Daoy (cell line): Measurements from ENCODE around the gene GMPPB. TPM values are rescaled to one million over a fixed set of nuclear protein-coding genes. Genes with fewer than 3 reads are reported as not detected.
"Not testable (repeated sequence)": the region's sequence is repeated elsewhere in the genome, so short reads cannot be mapped to it uniquely, and the experiment has no call there.

ENCODE experiments used
- DNase-seq: peaks from one replicate; pipeline ENCODE4 v3.0.0-alpha.2; 2015; ENCODE audit warnings: low read depth
- total RNA-seq: library from RNA; depleted of rRNA; stranded (reverse); fragments of >200 nt; shearing (Covaris generic); gene quantifications from 2 replicates; pipeline ENCODE4 v1.2.3, GENCODE V29; 2014

GMPPB gene
- total RNA-seq, 1 experiment from 2014 or later, result 42.0 TPM

- no peak for DNase-seq
These were observed 10.2 kb downstream of the GMPPB start for GRCh38 chr3:49713336-49714105.

DNA sequence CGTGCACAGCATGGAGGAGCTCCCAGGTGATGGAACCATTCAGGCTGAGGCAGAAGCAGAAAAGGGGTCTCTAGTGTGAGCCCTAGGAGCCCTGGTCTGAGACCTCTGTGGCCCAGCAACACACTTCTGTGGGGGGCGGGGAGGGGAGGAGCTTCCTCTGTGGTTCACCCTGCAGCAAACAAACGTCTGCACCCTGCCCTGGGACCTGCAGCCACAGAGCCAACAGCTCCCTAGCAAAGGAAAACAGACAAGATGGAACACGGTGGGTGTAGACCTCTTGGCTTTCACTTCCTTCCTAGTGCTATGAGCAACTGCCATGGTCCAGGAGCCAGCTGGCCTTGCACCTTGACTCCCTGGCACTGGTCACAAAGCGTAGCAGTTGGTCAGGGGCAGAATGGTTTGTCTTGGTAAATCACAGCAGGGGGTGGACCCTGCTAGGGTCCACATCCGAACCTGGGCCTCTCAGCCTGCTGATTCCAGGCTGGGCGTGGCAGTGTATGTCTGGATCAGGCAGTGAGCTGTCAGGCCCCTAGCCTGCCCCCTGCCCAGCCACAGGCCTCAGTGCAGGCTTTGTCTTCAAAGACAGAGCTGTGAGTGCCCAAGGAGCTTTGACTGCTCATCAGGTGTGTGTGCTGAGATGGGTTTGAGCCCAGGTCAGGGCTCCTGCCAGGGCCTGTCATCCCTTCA is 11.0 kb downstream of the GMPPB start:
- no peak for DNase-seq

DNA sequence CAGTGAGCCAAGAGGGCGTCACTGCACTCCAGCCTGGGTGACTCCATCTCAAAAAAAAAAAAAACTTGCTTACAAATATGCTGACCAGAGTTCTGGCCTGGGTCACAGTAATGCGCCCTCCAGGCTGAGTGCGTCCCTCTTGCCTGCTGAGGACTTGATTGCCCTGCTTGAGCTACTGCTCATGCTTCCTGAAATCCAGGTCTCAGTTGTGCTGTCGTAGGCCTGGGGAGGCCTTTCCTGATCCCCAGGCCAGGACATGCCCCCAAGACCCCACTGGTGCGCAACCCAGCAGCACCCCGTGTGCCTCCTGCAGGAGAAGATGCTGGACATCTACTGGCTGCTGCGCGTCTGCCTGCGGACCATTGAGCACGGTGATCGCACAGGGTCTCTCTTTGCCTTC is 11.6 kb downstream of the GMPPB start:
- no peak for DNase-seq

DNA sequence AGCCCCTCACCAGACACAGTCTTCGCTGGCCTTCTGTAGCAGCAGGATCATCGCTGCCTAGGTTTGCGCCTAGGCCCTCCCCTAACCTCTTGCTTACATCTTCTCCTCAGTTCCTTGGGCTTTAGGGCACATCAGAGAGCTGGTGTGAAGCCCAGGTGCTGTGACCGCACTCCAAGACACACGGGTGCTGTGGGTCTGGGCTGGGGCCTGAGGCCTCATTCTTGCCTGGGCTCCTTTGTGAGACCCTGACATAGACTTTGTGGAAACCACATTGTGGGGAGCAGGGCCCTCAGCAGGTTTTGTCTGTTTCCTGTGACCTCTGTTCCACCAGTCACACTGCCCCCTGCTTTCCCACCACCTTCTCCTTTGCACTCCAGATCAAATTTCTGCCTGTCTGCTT is 12.3 kb downstream of the GMPPB start:
- DNase-seq, result no peak

DNA sequence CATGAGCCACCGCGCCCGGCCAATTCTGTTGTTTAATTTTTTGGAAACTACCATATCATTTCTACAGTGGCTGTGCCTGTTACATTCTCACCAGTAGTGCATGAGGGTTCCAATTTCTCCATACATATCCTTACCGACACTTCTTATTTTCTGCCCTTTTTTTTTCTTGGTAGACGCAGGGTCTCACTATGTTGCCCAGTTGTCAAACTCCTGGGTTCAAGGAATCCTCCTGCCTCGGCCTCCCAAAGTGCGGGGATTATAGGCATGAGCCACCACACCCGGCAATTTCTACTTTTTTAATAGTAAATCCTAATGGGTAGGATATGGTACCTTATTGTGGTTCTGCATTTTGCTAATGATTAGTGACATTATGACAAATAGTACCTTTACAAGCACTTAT is 13.9 kb downstream of the GMPPB start:
- DNase-seq, result no peak

GRCh38 chr3:49707113-49707480 is 16.7 kb downstream of the GMPPB start:
- no peak for DNase-seq

DNA sequence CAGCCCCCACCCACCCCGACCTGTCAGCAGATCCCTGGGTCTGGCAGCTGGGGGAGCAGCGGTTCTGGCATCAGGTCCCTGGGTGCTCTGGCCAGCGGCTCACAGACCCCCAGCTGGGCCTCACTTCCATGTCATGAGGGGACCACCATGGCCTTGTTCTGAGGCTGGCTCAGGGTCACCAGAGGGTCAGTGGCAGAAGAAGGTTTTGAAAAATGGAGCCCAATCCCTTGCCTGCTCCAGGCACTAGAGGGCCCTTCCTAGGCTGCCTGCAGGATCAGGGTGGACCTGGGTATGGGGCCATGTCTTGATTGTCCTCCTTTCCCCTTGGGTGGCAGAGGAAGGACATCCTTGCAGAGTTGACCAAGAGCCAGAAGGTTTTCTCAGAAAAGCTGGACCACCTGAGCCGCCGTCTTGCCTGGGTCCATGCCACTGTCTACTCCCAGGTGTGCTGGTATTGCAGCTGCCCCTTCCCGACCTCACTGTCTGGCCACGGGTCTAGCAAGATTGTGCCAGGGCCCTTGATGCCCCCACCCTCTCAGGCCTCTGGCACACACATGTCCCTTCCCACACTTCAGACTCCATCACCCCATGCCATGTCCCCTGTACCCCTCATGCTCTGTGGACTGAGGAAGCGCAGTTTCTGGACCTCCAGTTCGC is 17.2 kb downstream of the GMPPB start:
- no peak for DNase-seq

DNA sequence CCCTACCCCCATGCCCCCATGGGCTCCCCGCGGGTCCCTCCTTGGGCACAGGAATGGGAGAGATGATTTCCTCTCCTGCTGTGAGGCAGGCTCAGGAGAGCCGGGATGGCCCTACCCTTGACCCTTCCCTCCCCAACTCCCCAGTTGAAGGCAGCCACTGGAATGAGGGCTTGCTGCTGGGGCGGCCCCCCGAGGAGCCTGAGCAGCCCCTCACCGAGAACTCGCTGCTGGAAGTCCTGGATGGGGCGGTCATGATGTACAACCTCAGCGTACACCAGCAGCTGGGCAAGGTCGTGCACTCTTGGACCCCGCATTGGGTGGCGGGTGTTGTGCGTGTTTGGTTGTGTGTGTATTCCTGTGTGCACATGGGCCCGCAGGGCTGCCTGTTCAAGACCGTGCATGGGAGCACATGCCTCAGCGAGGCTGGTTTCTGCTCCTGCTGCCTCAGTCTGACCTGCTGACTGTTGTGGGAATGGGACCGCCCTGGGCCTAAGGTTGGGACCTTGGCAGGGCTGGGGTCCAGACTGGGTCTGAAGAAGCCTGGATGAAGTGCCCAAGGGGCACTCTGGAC is 18.3 kb downstream of the GMPPB start:
- DNase-seq, result no peak

DNA sequence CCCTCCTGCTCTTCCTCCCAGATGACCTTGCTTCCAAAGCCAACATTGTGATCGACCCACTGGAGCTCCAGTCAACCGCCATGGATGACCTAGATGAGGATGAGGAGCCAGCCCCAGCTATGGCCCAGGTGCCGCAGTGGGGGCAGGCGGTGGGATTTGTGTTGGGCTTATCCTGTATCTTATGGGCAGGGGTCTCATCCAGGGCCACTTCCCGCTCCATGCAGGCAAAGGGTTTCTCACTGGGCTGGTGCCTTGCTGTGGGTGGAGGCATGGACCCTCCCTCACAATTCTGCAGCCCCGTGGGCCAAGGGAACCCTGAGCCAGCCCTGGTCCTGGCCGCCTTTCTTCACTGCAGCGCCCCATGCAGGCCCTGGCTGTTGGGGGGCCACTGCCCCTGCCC is 19.1 kb downstream of the GMPPB start:
- no peak for DNase-seq

DNA sequence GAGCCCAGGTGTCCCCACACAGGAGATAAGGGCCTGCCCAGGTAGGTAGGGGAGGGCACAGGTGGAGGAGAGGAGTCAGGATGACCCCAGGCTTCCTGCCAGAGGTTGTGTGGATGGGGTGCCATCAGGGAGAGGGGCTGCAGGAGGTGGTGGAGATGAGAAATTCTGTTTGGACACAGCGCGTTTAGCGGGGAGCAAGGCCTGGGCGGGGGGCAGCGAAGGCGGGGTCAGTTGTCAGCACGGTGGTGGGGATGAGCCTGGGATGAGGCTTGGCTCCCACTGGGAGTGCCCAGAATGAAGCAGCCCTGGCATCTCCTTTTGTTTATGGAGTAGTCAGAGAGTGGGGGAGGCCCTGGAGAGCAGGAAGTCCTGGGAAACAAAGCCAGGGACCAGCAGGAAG is 19.8 kb downstream of the GMPPB start:
- DNase-seq, result no peak

- DNase-seq, result peak; percentile 58
These were observed 20.3 kb downstream of the GMPPB start for GRCh38 chr3:49703443-49703927.

- no peak for DNase-seq
These were observed 21.1 kb downstream of the GMPPB start for GRCh38 chr3:49702672-49703071.

- DNase-seq, result no peak
These were observed 22.2 kb downstream of the GMPPB start for GRCh38 chr3:49701388-49702077.

DNA sequence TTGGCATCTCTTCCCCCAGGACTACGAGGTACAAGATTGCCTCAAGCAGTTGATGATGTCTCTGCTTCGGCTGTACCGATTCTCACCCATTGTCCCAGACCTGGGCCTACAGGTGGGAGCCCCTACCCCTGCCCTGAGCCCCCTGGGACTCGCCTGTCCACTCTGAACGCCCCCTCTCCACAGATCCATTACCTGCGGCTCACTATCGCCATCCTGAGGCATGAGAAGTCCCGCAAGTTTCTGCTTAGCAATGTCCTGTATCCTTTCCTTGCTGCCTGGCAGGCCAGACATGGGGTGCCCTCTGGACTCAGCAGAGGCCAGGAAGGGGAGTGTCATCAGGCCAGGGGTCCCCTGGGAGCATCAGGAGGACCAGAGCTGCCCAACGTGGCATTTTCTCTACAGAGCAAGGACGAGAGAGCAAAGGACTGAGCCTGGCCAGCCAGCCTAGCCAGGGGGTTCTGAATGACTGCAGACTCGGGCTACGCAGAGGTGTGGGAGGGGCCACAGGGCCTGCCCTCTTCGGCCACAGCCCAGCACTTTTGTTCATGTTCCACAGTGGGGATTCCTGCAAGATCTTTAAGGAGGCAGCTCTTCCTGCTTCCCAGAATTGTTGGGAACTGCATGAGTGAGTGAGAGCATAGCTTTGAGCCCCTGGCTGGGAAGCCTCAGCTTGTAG is 23.2 kb downstream of the GMPPB start:
- DNase-seq, result no peak

DNA sequence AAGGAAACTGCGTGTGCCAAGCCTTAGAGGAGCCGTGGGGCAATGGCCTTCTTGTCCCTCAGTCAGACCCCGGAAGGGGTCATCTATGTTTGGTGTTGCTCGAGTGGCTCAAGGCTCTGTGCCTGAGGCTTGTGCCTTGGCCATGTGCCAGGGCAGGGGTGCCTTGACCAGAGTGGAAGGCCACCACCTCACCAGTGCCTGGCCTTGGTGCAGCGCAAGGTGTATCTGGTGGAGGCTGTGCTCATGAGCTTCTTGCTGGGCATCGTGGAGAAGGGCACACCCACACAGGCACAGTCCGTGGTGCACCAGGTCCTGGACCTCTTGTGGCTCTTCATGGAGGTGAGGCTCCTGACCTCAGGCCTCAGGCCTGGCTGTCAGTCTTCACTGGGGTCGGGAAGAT is 23.7 kb downstream of the GMPPB start:
- no peak for DNase-seq

DNA sequence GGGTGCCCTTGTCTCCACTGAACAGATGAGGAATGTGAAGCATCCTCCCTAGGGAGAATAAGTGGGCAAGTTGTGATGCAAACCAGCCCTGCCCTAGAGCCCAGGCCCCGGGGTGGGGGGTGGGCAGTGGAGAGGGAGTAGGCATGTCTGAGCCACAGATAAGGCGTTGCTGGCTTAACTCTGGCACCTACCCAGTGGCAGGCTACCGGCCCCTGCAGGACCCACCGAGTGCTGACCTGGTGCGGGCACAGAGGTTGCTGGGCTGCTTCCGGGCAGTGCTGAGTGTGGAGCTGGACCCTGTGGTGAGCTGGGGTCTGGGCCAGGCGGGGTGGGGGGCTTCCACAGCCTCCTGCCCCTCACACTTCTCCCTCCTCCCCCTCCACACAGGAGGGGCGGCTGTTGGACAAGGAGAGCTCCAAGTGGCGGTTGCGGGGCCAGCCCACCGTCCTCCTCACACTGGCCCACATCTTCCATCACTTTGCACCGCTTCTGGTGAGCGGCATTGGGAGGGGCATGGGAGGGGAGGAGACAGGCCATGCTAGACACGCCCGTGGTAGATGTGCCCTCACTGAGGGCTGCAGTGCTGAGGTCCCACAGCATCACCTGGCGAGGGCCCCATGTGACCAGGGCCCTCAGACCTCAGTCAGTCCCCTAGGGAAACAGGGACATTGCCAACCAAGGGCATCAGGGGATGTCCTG is 24.3 kb downstream of the GMPPB start:
- no peak for DNase-seq

DNA sequence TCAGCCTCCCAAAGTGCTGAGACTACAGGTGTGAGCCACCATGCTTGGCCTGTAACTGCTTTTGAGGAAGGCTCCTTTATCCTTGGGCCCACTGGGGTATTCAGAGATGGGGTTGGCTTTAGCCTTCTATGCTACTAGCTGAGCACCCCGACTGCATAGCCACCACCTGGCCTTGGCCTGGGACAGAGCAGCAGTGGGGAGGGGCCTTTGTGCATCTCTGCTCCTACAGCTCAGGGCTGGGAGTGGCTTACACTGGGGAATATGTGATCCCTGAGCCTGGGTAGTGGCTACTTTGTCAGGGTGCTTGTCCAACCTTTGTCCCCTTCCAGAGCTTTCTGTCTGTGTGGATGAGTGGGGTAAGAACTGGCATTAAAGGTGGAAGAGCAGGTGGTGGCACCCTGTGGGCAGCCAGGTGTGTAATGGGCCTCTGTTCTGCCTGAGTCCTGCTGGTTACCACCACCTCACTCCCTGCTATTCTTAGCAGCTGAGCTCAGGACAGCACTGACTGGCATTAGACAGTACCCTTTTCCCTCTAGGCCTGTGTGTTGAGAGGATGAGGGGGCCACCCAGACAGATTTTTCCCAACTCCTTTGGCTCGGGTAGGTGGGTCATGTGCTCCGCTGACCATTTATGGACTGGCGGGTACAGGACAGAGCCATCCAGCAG is 28.3 kb downstream of the GMPPB start:
- not testable (repeated sequence) for DNase-seq

- DNase-seq, result not testable (repeated sequence)
These were observed 29.2 kb downstream of the GMPPB start for GRCh38 chr3:49694409-49695070.

- DNase-seq, result not testable (repeated sequence)
These were observed 32.3 kb downstream of the GMPPB start for GRCh38 chr3:49691481-49691880.

GRCh38 chr3:49690856-49691255 is 32.9 kb downstream of the GMPPB start:
- not testable (repeated sequence) for DNase-seq
